ENCODE measurements around the gene RELN.

The RELN gene

DNA sequence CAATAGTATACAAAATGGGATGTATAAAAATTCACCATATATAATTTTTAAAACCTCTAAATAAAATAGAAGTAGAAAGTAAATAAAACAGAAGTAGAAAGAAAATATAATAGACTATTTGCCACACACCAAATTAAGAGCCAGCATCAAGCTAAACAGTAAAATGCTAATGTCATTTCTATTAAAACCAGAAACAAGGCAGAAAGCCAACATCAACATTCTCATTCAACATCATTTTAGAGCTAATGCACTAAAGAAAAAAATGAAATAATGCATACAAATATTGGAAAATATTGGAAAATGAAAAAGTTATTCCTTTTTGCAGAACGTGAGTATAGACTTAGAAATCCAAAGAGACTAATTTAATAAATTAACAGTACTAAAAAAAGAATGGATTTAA, 23.4 kb upstream of the RELN start:
- H3K27ac ChIP-seq, result no peak overlapping the region
- no peaks in the 10 kb centered on the region for H3K4me1 ChIP-seq (ENCODE audit: control insufficient read depth in 1 of 2, insufficient read depth in 1 of 2, low read depth in 1 of 2, low read length in 1 of 2)
- no peaks in the 10 kb centered on the region for H3K9me3 ChIP-seq
- no peaks in the 10 kb centered on the region for H3K36me3 ChIP-seq
- TF ChIP-seq, protein P1, sequence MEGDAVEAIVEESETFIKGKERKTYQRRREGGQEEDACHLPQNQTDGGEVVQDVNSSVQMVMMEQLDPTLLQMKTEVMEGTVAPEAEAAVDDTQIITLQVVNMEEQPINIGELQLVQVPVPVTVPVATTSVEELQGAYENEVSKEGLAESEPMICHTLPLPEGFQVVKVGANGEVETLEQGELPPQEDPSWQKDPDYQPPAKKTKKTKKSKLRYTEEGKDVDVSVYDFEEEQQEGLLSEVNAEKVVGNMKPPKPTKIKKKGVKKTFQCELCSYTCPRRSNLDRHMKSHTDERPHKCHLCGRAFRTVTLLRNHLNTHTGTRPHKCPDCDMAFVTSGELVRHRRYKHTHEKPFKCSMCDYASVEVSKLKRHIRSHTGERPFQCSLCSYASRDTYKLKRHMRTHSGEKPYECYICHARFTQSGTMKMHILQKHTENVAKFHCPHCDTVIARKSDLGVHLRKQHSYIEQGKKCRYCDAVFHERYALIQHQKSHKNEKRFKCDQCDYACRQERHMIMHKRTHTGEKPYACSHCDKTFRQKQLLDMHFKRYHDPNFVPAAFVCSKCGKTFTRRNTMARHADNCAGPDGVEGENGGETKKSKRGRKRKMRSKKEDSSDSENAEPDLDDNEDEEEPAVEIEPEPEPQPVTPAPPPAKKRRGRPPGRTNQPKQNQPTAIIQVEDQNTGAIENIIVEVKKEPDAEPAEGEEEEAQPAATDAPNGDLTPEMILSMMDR (IDR thresholded peaks at IDR 0.05), result no peak
- no peak overlapping the region for H3K4me3 ChIP-seq (ENCODE audit: low read depth in 1 of 2, low read length in 1 of 2)
- H3K27me3 ChIP-seq, result no peaks in the 10 kb centered on the region

DNA sequence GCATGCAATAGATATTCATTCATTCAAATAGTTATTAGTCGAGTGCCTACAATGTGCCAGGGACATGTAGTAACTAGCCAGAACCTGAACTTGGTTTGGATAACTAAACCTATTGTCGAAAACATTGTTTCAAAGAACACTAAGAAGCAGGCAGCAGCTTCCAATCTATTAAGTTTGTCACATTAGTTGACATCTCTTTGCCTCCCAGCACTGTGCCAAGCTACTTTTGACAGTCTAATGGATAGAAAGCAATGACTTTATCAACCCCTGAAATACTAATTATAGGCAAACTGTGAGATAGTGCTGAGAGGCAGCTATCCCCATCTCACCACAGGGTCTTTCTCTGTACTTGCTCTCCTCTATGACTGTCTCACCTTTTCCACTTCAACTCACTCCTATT, 22.4 kb upstream of the RELN start:
- TF ChIP-seq, protein P1 (IDR thresholded peaks at IDR 0.05), result no peak
- no peak overlapping the region for H3K4me3 ChIP-seq (ENCODE audit: low read depth in 1 of 2, low read length in 1 of 2)
- H3K9me3 ChIP-seq, result no peaks in the 10 kb centered on the region
- no peaks in the 10 kb centered on the region for H3K4me1 ChIP-seq (ENCODE audit: control insufficient read depth in 1 of 2, insufficient read depth in 1 of 2, low read depth in 1 of 2, low read length in 1 of 2)
- no peaks in the 10 kb centered on the region for H3K36me3 ChIP-seq
- H3K27ac ChIP-seq, result no peak overlapping the region
- no peaks in the 10 kb centered on the region for H3K27me3 ChIP-seq

DNA sequence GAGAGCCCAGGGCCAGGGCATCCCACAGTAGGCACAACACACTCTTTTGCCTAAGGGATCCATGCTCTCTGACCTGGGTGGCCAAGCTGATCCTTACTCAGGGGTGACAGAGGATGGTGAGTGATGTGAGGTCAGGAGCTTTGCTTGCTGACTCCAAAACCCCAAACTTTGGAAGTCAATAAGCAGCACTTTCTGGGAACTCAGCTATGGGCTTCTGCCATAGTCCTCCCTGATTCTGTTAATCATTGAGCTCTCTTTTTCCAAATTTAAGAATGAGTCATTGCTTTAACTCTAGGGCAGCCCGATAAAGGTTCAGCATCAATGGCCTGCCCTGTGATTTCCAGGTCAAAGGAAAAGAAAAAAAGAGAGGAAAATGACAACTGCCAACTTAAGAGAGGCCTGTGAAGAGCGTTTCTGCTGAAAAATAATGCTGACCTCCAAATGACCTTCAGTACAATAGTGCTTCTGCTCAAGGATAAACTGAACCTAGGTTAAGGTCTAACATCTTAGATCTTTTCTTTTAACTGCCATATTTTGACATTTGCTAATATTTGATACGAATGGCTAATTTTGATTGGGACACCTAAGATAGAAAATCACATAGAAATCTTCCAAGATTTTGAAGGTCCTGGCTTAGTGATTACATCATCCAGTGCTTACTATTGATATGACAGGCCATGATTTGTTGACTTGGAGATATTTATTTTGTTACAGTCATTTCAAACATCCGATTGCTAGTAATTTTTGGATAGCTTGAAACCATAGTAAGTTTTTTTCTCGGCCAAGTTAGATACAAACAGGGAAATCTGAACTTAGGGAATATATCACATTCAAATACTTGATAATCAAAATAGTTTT, 20.8 kb upstream of the RELN start:
- Histone ChIP-seq H3K36me3 (no peaks in the 10 kb centered on the region), H3K4me1 (ENCODE audit: control insufficient read depth in 1 of 2, insufficient read depth in 1 of 2, low read depth in 1 of 2, low read length in 1 of 2) (no peaks in the 10 kb centered on the region), H3K27ac (no peak overlapping the region), H3K9me3 (no peaks in the 10 kb centered on the region), H3K27me3 (no peaks in the 10 kb centered on the region), H3K4me3 (ENCODE audit: low read depth in 1 of 2, low read length in 1 of 2) (no peak overlapping the region)
- TF ChIP-seq, protein P1 (IDR thresholded peaks at IDR 0.05), result no peak

DNA sequence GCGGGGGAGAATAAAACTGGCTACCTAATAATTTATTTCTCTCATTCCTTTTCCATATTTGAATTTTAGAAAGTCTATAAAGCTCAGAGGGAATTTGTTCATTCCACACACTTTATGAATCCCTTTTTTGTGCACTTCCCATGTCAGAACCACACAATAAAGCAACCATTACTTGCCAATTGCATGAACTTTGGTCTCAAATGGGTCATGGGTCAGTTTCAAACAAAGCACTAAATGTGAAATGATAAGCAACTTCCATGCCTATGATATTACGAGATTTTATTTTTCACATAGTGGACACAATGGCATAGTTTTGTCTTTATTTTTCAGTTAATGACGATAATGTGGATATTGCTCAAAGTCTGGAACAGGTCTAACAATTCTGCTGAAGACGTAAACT, 18.6 kb upstream of the RELN start:
- Histone ChIP-seq H3K36me3 (no peaks in the 10 kb centered on the region), H3K9me3 (no peaks in the 10 kb centered on the region), H3K4me1 (ENCODE audit: control insufficient read depth in 1 of 2, insufficient read depth in 1 of 2, low read depth in 1 of 2, low read length in 1 of 2) (no peaks in the 10 kb centered on the region), H3K27ac (no peak overlapping the region), H3K27me3 (no peaks in the 10 kb centered on the region), H3K4me3 (ENCODE audit: low read depth in 1 of 2, low read length in 1 of 2) (no peak overlapping the region)
- TF ChIP-seq, protein P1 (IDR thresholded peaks at IDR 0.05), result no peak

DNA sequence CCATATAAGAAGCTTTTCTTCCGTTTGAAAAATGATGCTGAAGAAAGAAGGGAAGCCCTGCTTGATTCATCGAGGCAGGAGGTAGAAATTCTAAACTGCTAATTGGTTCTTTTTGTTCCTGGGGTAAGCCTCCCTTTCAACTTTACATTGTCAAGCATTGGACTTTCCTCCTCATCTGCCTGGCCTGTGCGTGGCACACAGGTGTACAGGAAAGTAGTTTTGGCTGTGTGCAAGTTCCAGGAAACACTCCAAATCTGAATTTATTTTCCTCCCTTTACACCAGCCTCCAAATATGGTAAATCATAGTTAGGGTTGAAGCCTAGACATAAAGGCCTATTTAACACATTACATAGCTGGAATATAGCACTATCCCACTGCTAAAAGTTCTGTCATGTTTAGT, 18.2 kb upstream of the RELN start:
- Histone ChIP-seq H3K4me3 (ENCODE audit: low read depth in 1 of 2, low read length in 1 of 2) (no peak overlapping the region), H3K4me1 (ENCODE audit: control insufficient read depth in 1 of 2, insufficient read depth in 1 of 2, low read depth in 1 of 2, low read length in 1 of 2) (no peaks in the 10 kb centered on the region), H3K27ac (no peak overlapping the region), H3K27me3 (no peaks in the 10 kb centered on the region), H3K36me3 (no peaks in the 10 kb centered on the region), H3K9me3 (no peaks in the 10 kb centered on the region)
- TF ChIP-seq, protein P1 (IDR thresholded peaks at IDR 0.05), result no peak

All from neutrophil (primary cell).